Uterus (tissue), 2 donors: Measurements from ENCODE around the gene DNHD1.

Experiments used
- CTCF ChIP-seq, 4 experiments: fragments of 200-600 bp in 2 of 4; fragments of 450-650 bp in 2 of 4; sonication (generic) in 2 of 4; IDR thresholded peaks; one replicate each; pipeline ENCODE4 v1.5.1; 2016 to 2019; ENCODE audit warnings: antibody characterized with exemption in 4 of 4, mild to moderate bottlenecking in 2 of 4, moderate library complexity in 1 of 4
- POLR2A ChIP-seq, 2 donors: fragments of 450-650 bp; IDR thresholded peaks; one replicate each; pipeline ENCODE4 v1.6.1; 2016; ENCODE audit warnings: antibody characterized with exemption in 2 of 2, mild to moderate bottlenecking in 1 of 2, moderate library complexity in 1 of 2

- TF ChIP-seq CTCF (IDR thresholded peaks at IDR 0.05) (no peak), POLR2A (IDR thresholded peaks at IDR 0.05) (no peak)
Measured at GRCh38 chr11:6611092-6611962, 114.2 kb downstream of the DNHD1 start.
